Chondrocyte (in vitro differentiated cells): ENCODE data around the gene IL1R1. TPM values are rescaled to one million over a fixed set of nuclear protein-coding genes. Genes with fewer than 3 reads are reported as not detected.
"Not testable (repeated sequence)": the region's sequence is repeated elsewhere in the genome, so short reads cannot be mapped to it uniquely, and the experiment has no call there.

Experiments
- DNase-seq: peaks from one replicate; pipeline ENCODE4 v3.0.0; 2021; ENCODE audit warnings: mixed read lengths, low spot score
- H3K27ac Mint-ChIP-seq: one replicate; pipeline ENCODE4 v1.8.0; 2021; ENCODE audit warnings: mild to moderate bottlenecking, moderate library complexity, mixed read lengths; ENCODE audit not compliant: unreplicated experiment
- H3K27me3 Mint-ChIP-seq: 2 replicates; pipeline ENCODE4 v1.8.0; 2021; ENCODE audit warnings: low read depth, mixed read lengths
- H3K36me3 Mint-ChIP-seq: 2 replicates; pipeline ENCODE4 v1.8.0; 2021; ENCODE audit warnings: low read depth, mixed read lengths
- H3K4me1 Mint-ChIP-seq: 2 replicates; pipeline ENCODE4 v1.8.0; 2021; ENCODE audit warnings: low read depth, mild to moderate bottlenecking, mixed read lengths
- H3K4me3 Mint-ChIP-seq: one replicate; pipeline ENCODE4 v1.8.0; 2021; ENCODE audit warnings: mild to moderate bottlenecking, moderate library complexity, mixed read lengths; ENCODE audit not compliant: unreplicated experiment
- H3K9me3 Mint-ChIP-seq: 2 replicates; pipeline ENCODE4 v1.8.0; 2021; ENCODE audit warnings: low read depth, mixed read lengths
- CTCF ChIP-seq: fragments of 200-600 bp; sonication (generic); IDR thresholded peaks from 2 replicates; pipeline ENCODE4 v1.5.0; 2021; ENCODE audit warnings: antibody characterized with exemption, mild to moderate bottlenecking, moderate library complexity
- total RNA-seq: library from RNA; stranded (reverse); gene quantifications from 3 replicates; pipeline ENCODE4 v1.2.1, GENCODE V29; 2021

The IL1R1 gene
- total RNA-seq, 1 donor from 2014 or later = 22.0 TPM

GRCh38 chr2:102119255-102119654 lies 23.3 kb upstream of the IL1R1 start:
- H3K27me3 Mint-ChIP-seq = no peaks in the 10 kb centered on the region
- no peak for TF ChIP-seq CTCF
- H3K4me3 Mint-ChIP-seq = no peak overlapping the region
- H3K4me1 Mint-ChIP-seq = peaks cover 63% of the 10 kb centered on the region
- no peak overlapping the region for H3K27ac Mint-ChIP-seq
- DNase-seq = no peak
- no peaks in the 10 kb centered on the region for H3K9me3 Mint-ChIP-seq
- no peaks in the 10 kb centered on the region for H3K36me3 Mint-ChIP-seq

GRCh38 chr2:102120261-102120660 lies 22.3 kb upstream of the IL1R1 start:
- no peak overlapping the region for H3K4me3 Mint-ChIP-seq
- H3K36me3 Mint-ChIP-seq = no peaks in the 10 kb centered on the region
- H3K9me3 Mint-ChIP-seq = no peaks in the 10 kb centered on the region
- H3K27me3 Mint-ChIP-seq = no peaks in the 10 kb centered on the region
- no peak for DNase-seq
- peaks cover 54% of the 10 kb centered on the region for H3K4me1 Mint-ChIP-seq
- H3K27ac Mint-ChIP-seq = no peak overlapping the region
- no peak for TF ChIP-seq CTCF

DNA sequence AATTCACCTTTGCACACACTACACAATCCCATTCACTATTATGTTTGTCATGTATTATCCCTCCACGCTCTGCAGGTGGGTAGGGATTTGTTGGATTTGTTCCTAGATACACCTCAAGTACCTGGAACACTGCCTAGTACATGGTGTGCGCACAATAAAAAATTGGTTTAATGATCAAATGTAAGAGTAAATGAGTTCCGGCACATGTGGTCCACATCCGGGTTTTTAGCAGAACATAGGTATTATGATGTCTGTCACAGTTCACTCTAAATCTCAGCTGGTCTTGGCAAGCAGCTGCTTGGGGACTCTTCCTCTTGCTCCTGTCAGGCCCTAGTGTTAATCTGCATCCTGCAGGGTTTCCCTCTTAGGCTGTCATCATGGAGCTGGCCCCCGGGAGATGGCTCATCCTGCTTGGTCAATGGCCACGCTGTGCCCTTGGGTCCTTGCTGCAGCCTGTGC lies 21.8 kb upstream of the IL1R1 start:
- Mint-ChIP-seq H3K36me3 (no peaks in the 10 kb centered on the region), H3K9me3 (no peaks in the 10 kb centered on the region), H3K4me1 (peaks cover 54% of the 10 kb centered on the region), H3K4me3 (no peak overlapping the region), H3K27me3 (no peaks in the 10 kb centered on the region), H3K27ac (no peak overlapping the region)
- TF ChIP-seq CTCF = no peak
- no peak for DNase-seq

DNA sequence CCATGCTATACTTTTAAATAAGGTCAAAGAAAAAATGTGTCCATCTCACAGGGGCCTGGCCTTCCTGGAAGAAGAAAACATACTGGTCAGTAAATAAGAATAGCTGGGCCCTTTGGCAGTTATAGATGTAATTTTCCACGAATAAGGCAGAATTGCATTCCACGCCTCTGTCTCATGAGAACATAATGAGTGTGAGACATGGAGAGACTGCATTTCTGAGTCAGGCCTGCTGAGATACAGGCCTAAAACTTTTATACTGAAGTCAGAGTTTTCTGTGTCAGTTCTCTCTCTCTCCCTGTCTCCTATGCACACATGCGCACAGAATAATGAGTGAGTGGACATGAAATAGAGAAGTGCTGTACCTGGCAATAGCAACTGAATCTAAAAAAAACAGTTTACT lies 20.4 kb upstream of the IL1R1 start:
- DNase-seq = no peak
- no peak for TF ChIP-seq CTCF
- no peak overlapping the region for H3K4me3 Mint-ChIP-seq
- H3K27me3 Mint-ChIP-seq = no peaks in the 10 kb centered on the region
- peaks cover 53% of the 10 kb centered on the region for H3K4me1 Mint-ChIP-seq
- no peaks in the 10 kb centered on the region for H3K9me3 Mint-ChIP-seq
- H3K36me3 Mint-ChIP-seq = no peaks in the 10 kb centered on the region
- H3K27ac Mint-ChIP-seq = peak overlapping the region; percentile 94

DNA sequence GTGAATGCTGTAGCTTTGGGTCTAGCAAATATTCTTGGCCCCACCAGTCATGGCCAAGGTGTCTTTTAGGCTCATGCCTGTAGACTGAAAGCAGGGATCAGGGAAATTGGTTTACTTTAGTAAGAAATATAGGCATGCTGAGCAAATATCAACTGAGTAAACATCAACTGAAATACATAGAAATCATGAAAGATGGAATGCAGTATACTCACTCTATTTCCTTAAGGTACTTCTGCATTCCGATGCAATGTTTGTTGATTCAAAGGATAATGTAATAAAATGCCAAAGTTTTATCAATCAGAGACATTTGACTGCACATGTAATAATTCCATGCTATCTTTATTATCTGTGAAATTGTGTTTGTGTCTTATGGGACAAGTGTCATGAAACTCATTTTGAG lies 19.6 kb upstream of the IL1R1 start:
- DNase-seq = no peak
- H3K4me1 Mint-ChIP-seq = peaks cover 54% of the 10 kb centered on the region
- peak overlapping the region; percentile 94 for H3K27ac Mint-ChIP-seq
- no peaks in the 10 kb centered on the region for H3K27me3 Mint-ChIP-seq
- no peak overlapping the region for H3K4me3 Mint-ChIP-seq
- no peaks in the 10 kb centered on the region for H3K36me3 Mint-ChIP-seq
- no peak for TF ChIP-seq CTCF
- no peaks in the 10 kb centered on the region for H3K9me3 Mint-ChIP-seq

GRCh38 chr2:102124421-102124820 lies 18.1 kb upstream of the IL1R1 start:
- H3K4me1 Mint-ChIP-seq = peaks cover 55% of the 10 kb centered on the region
- not testable (repeated sequence) for H3K27ac Mint-ChIP-seq, H3K27me3 Mint-ChIP-seq, DNase-seq, H3K9me3 Mint-ChIP-seq, H3K4me3 Mint-ChIP-seq, H3K36me3 Mint-ChIP-seq
